ENCODE measurements around the gene CD300C. TPM values are rescaled to one million over a fixed set of nuclear protein-coding genes. Genes with fewer than 3 reads are reported as not detected.
"Not testable (repeated sequence)": the region's sequence is repeated elsewhere in the genome, so short reads cannot be mapped to it uniquely, and the experiment has no call there.

CD300C gene
- polyA plus RNA-seq (ENCODE audit: insufficient read length), result 0.18 TPM
- long read RNA-seq, donor 1, result 0 reads
- long read RNA-seq, donor 2, result 0 reads
- long read RNA-seq, donor 3, result 0 reads
- long read RNA-seq, donor 4, result 0 reads
- long read RNA-seq, donor 5, result 0 reads
- long read RNA-seq, donor 6, result 0 reads
- long read RNA-seq, donor 7, result 0 reads
- long read RNA-seq, donor 8, result 0 reads

- DNase-seq, result no peak
Observed at GRCh38 chr17:74545843-74546230, at the start of gene CD300C. Gene CD300C, minus strand, starts transcription at chr17:74546115. Its CDS starts 333 bp downstream, at chr17:74545782.

- no peak for DNase-seq
Observed at GRCh38 chr17:74595037-74595750, 49.3 kb upstream of the CD300C start.

GRCh38 chr17:74592087-74592990 is 46.4 kb upstream of the CD300C start, which contains the start of gene CD300LD:
Gene CD300LD, minus strand, starts transcription at chr17:74592283. Its CDS starts 81 bp downstream, at chr17:74592202.
- no peak for DNase-seq

- DNase-seq, result no peak
Observed at GRCh38 chr17:74591503-74591902, 45.6 kb upstream of the CD300C start.

GRCh38 chr17:74585711-74586110 is 39.8 kb upstream of the CD300C start:
- DNase-seq, result no peak

- DNase-seq, result no peak
Observed at GRCh38 chr17:74584292-74585060, 38.6 kb upstream of the CD300C start.

GRCh38 chr17:74582633-74583032 is 36.7 kb upstream of the CD300C start:
- DNase-seq, result no peak

- no peak for DNase-seq
Observed at GRCh38 chr17:74579900-74580299, 34.0 kb upstream of the CD300C start.

- no peak for DNase-seq
Observed at GRCh38 chr17:74578979-74579378, 33.1 kb upstream of the CD300C start.

GRCh38 chr17:74574489-74575142 is 28.7 kb upstream of the CD300C start:
- no peak for DNase-seq

GRCh38 chr17:74573635-74574034 is 27.7 kb upstream of the CD300C start:
- DNase-seq, result not testable (repeated sequence)

- no peak for DNase-seq
Observed at GRCh38 chr17:74573169-74573568, 27.3 kb upstream of the CD300C start.

GRCh38 chr17:74571621-74572270 is 25.8 kb upstream of the CD300C start:
- no peak for DNase-seq

- no peak for DNase-seq
Observed at GRCh38 chr17:74569020-74570003, 23.4 kb upstream of the CD300C start.

GRCh38 chr17:74568106-74568873 is 22.4 kb upstream of the CD300C start:
- no peak for DNase-seq

GRCh38 chr17:74567397-74567796 is 21.5 kb upstream of the CD300C start, which contains the start of gene CD300H:
Gene CD300H, minus strand, starts transcription at chr17:74567509.
- no peak for DNase-seq

- no peak for DNase-seq
Observed at GRCh38 chr17:74566132-74566753, 20.3 kb upstream of the CD300C start.

- no peak for DNase-seq
Observed at GRCh38 chr17:74565126-74565525, 19.2 kb upstream of the CD300C start.

Data from left kidney (tissue), 8 donors.